Measurements from ENCODE around the gene MAN2A2.

- TF ChIP-seq, protein P1, sequence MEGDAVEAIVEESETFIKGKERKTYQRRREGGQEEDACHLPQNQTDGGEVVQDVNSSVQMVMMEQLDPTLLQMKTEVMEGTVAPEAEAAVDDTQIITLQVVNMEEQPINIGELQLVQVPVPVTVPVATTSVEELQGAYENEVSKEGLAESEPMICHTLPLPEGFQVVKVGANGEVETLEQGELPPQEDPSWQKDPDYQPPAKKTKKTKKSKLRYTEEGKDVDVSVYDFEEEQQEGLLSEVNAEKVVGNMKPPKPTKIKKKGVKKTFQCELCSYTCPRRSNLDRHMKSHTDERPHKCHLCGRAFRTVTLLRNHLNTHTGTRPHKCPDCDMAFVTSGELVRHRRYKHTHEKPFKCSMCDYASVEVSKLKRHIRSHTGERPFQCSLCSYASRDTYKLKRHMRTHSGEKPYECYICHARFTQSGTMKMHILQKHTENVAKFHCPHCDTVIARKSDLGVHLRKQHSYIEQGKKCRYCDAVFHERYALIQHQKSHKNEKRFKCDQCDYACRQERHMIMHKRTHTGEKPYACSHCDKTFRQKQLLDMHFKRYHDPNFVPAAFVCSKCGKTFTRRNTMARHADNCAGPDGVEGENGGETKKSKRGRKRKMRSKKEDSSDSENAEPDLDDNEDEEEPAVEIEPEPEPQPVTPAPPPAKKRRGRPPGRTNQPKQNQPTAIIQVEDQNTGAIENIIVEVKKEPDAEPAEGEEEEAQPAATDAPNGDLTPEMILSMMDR (IDR thresholded peaks at IDR 0.05): no peak
- no peak for TF ChIP-seq POLR2A (IDR thresholded peaks at IDR 0.05)
Observed at GRCh38 chr15:90906181-90906849, 3.2 kb downstream of the MAN2A2 start.

Measured in right lobe of liver (tissue), 4 donors.